ENCODE results near the gene AADACL4.

The AADACL4 gene

DNA sequence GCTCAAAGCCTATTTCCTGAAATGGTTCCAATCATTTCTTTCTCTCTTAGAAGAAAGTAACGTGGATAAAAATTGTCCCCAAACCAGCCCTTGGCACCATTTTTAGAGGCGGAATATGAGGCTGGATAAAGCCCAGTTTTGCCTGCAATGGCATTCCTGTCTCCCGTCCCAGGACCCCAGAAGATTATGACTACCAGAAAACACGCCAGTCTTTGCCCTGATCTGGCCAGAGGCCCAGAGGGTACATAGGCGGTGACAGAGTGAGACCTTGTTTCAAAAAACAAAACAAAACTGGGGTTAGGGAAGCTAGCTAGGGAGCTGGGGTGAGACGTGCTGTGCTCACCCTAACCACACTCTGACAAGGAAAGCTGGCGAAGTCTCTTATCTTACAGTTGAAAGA is at the start of gene AADACL4:
TSS of gene AADACL4 (plus strand) at position 301 of the 400 bp plus-strand sequence. CDS start 462 bp downstream, outside the sequence.
- no peak for DNase-seq

DNA sequence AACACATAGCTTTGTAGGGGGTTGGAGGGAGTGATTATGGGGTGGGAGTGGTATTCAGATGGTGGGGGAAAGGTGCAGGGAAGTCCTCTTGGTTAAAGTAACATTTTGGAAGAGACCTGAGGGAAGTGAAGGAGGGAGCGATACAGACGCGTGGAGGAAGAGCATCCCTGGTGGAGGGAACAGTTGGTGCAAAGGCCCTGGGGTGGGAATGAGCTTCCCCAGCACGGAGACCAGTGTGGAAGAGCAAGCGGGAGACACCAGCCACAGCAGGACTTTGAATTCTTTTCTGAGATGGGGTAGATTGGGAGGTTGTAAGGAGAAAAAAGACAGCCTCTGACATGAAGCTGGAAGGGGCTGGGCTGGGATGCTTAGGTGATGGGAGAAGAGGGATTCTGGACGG is 49.4 kb upstream of the AADACL4 start:
- DNase-seq, result no peak

DNA sequence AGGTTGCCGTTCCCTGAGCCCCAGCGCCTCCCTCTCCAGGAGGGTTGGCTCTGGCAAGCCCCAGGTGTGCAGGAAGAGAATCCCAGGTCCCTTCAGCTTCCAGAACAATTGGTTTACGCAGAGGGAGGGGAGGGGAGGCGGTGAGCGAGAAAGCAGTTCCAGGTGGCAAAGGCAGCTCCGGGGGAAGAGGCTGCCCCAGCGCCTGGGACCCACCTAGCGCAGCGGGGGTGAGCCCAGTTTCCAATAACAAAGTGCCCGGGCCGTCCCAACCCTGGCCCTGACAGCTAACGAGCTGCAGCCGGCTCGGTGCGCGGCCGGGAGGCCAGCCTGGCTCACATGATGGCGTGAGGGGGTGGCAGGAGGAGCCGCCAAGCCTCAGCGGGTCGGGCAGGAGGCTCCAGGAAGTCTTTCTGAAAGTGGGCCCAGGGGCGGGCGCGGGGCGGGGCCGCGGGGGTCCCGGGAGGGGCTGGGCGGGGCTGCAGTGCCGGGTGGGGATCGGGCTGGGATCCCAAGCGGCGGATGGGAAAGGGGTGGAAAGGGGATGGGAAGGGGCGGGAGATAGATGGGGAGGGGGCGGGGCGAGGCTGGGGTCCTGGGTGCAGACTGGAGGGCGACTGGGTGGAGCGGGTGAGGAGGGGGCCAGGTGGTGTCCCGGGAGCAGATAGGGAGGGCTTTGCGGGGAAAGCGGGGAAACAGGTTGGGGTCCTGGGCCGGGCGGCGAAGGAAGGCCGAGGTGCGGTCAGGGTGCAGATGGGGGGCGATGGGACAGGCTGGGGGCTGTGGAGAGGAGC is 48.7 kb upstream of the AADACL4 start:
- no peak for DNase-seq

DNA sequence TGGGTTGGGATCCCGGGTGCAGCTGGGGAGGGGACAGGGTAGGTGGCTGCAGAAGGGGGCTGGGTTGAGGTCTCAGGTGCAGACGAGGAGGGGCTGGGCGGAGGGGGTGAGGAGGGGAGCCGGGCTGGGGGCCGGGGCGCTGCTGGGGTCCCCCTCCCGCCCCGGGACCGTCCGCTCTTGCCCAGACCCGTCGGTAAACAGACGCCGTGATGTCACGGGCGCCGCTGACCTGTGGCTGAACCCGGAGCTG is 48.2 kb upstream of the AADACL4 start:
- DNase-seq, result no peak

DNA sequence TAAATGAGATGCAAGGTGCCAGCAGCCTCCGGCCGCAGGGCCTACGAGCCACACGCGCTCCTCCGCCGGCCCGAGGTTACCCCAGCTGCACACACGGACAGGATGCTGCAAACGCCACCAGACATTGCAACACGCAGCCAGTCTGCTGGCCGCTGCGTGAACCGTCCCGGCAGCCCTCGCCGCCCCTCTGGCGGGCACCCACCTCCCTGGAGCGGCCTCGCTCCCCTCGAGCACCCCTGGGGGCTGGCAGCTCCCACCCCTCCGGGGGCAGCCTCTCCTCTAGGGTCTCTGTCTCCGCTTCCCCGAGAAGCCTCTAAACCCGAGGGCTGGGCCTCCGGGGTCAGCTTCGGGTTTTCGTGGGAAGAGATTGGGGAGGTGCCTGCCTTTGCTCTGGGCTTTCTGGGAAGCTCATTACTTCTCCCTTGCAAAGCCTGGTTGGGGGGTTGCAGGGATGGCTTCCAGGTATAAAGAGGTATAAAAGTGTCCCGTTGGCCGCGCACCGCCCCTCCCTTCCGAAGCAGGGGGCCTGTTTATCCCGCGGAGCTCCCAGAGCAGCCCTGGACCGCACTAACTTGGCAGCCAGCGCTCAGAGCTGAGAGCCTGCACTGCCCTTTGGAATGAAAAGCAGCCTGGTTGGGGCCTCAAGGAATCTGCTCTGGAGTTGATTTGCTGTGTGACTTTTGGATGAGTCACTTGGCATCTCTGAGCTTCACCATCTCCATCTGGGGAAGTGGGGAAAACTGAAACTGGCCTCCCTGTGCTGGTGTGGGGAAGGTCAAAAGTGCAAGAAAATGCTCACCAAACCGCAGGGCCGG is 47.7 kb upstream of the AADACL4 start:
- DNase-seq, result no peak

DNA sequence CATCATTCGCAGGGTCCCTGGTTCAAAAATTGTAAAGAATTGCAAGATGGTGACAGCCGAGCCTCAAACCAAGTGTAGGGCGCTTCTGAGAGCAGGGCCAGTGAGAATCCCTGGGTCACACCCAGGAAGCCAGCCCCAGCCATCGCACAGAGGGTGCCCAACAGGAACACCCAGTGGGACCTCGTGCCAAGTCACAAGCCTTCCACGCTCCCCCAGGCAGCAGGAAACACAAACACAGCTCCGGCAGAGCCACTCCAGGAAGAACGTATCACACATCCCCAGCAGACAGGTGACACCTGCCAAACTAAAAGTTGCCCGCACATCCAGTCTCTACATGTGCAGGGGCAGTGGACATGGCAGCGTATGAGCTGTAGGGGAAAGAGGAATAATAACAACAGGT is 46.1 kb upstream of the AADACL4 start:
- DNase-seq, result no peak

DNA sequence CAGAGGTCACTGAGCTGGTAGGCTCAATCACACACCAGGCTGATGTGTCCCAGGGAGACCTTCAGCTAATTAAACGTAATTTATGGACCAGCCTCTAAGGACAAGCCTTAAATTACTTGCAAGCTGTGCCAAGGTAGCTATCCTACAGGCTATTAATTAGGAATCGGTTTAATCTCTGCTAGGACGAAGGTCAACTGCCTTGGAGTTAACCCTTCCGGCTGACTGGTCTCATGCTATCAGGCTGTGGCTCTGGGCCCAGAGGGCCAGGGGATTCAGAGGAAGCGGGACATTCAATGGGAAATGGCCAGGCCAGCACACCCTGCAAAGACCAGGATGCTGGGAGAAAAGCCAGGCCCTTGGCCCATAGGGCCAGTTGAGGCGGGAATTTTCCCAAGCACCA is 44.9 kb upstream of the AADACL4 start:
- DNase-seq, result no peak

DNA sequence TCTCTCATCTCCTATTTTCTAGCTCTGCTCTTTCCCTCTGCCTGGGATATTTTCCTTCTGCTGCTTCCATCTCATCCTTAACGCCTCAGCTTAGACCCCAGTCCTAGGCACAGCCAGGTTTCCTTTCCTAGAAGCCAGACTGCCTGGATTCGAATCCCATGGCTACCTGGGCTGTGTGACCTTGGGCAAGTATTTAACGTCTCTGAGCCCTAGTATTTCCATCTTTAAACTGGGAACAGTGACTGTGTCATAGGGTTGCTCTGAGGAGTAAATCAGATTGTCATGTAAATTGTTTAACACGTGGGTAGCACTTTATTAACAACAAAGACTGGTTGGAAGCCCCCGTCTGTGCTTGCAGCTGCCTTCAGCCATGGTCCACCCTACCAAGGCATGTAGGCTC is 44.2 kb upstream of the AADACL4 start:
- no peak for DNase-seq

DNA sequence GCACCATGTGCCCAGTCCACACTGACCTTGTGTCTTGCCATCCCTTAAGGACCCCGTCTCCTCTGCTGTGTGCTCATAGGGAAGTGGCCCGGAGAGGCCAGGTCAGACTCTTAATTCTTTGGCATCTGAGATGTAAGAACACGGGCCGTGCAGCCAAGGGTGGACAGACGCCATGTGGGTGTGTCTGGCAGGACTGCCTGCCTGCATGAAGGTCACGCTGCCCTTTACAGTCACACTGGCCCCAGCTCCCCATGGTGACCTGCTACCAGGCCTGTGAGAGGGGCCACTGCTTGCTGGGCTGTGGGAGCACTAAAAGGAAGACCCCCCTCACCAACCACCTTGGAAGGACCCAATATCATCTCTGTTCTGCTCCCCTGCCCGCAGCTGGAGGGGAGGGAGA is 43.5 kb upstream of the AADACL4 start:
- no peak for DNase-seq

DNA sequence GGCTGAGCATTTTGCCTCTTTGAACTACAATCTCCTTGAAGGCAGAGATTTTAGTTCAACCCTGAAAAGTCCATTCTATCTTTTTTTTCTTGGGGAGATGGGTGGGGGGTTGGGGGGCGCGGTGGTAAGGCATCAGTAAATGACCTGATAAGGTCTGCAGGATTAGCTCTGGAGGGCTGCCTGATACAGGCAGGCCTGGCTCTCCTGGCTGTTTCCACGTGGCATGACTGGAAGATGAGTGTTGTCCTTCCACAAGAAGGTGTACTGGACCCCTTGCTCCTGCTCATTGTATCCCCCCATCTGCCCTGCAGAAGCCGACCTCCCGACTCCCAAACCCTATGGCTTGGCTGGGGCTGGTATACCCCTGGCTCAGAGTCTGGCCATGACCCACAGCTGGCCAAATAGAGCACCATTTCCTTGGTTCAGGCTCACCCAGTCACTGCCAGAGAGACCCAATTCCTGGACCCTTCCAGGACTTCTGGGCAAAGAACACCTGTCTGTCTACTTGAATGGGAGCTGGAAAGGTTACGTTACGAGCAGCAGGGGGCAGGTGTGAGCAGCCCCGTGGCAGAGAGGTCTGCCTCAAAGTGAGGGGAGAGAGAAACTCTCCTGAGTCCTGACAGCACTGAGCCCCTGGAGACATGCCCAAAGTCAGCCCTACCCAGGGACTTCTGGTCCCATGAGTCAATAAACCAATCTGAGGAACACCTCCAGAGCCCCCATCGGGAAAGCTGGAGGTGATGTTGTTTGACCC is 42.8 kb upstream of the AADACL4 start:
- DNase-seq, result peak; percentile 40

DNA sequence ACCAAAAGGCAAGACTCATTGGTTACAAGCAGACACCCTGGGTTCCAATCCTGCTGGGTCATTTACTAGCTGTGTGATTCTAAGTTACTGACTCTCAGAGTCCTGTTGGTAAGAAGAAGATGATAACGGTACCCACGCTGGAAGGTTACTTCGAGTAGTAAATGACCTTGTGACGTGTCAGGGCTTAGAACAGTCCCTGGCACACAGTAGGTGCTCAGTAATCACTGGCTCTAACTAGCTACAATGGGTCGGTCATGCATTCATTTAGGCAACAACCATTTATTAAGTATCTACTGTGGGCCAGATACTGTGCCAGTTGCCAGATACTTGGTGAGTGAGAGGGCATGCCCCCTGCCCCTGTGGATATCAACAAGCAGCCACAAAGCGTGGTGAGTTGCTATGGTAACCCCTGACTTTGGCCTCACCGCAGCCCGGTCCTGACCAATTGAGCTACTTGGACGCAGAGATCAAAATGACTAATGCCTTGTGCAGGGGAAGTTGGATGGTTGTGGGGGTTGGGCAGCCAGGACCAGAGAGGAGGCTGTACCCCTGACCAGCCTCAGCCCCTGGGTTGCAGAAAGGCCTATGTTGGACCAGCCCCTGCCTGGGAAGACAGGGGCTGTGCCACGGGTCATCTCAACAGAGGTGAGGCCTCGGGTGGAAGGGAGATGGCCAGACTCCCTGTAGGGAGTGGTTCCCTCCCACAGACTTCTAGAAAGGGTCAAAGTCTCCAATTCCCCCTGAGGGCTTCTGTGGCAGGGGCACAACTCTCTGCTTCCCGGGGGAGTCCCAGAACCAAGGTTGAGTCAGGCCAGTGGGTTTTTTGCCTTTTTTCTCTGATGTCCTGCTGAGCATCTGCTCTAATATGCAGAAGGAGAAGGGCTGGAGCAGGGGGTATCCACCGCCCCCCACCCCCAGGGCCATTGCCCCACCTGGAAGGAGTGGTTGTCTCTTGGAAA is 41.9 kb upstream of the AADACL4 start:
- DNase-seq, result no peak

DNA sequence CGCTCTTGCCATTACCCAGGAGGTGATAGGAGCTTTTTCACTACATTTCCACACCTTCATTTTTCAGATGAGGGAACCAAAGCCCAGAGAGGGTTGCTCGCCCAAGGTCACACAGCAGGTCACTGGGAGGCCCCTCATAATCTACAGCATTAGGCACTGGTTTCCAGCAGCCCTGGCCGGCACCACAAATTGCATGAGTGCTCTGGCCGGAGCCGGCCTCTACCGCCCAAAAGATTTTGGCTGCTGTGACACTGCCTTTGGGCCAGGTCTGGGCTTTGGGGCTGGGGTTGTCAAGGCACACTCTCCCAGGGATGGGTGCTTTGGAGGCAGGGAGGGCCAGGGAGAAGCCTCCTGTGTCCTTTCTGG is 41.2 kb upstream of the AADACL4 start:
- no peak for DNase-seq

DNA sequence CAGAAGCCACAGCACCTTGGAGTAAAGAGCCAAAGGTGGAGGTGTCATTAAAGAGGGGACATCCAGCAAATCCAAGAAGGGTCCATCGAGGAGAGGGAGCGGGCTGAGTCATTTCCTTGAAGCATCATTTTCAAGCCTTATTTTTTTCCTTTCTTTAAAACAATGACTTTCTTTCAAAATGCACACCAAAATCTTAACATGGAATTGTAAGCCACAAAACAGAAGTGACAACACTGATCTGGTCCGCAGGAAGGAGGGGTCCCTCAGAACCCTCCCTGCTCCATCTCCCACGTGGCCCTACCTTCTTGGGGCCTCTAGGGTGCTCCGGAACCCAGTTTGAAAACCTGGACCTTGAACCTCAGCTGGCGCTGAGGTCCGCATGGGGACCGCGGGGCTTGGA is 40.7 kb upstream of the AADACL4 start:
- no peak for DNase-seq

DNA sequence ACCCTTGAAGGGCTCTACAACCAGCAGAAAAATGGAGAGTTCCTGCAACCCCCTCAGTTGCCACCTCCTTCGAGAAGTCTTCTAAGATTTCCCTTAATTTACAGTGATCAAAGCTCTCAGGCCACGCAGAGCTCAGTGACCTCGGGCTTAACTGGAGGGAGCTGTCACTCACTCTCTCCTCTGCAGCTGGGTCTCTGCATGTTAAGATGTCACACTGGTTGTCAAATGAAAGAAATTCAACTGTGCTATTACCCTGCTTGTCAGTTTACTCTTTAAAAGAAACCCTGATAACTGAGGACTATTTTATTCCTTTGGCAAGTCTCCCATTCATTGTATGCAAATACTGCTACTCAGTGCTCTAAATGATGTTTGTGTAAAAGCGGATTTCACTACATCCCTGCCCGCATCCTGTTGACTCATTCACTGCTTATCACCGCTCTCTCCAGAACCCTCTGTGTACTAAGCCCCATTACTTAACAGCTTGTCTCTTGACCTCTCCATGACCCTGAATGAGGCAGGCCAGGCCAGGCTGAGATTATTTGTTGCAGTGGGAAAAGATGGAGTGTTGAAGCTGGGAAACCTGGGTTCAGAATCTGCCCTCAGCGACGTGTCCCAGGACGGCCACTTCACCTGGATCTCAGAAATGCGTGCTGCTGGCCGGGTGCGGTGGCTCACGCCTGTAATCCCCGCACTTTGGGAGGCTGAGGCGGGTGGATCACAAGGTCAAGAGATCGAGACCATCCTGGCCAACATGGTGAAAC is 39.6 kb upstream of the AADACL4 start:
- peak; percentile 53 for DNase-seq

DNA sequence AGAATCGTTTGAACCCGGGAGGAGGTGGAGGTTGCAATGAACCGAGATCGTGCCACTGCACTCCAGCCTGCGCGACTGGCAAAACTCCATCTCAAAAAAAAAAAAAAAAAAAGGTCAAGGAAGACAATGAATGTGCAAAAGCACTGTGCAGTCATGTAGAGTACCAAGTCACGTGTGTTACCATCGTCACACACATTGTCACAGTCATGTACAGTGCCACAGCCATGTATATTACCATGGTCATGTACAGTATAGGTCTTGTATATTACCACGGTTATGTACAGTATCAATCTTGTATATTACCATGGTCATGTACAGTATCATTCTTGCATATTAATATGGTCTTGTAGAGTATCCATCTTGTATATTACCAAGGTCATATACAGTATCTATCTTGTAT is 38.9 kb upstream of the AADACL4 start:
- DNase-seq, result no peak

DNA sequence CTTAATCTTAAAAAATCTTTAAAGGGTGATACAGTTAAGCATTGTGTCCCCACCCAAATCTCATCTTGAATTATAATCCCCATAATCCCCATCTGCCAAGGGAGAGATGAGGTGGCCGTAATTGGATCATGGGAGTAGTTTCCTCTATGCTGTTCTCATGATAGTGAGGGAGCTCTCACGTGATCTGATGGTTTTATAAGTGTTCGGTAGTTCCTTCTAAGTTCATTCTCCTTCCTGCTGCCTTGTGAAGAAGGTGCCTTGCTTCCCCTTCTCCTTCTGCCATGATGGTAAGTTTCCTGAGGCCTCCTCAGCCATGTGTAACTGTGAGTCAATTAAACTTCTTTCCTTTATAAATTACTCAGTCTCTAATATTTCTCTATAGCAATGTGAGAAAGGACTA is 36.6 kb upstream of the AADACL4 start:
- no peak for DNase-seq

DNA sequence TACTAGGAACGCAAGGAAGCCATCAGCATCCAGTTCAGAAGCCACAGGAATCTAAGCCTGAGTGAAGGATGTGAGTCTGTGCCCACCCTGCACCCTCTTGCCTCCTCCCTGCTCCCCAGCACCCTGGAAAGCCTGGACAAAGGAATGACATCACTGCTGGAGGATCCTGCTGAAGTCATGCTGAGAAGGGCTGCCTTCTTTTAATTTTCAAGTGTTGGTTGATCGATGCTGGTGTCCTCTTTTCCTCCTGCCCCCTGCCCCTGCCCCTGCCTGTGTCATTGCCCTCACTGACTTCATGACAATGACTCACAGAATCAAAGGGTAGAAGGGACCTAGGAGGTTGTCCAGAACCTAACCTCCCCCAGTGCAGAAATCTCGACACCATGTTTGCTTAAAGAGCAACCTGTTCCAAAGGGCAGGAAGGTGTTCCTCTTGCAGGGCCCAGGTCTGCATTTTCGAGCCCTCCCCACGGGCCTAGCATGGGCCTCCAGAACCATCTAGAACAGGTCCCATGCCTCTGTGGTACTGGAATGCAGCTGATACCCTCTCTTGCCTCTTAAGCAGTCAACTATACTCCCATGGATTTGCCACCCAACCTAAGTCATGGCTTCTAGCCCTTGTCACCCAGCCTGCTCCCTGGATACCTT is 35.5 kb upstream of the AADACL4 start:
- DNase-seq, result no peak

DNA sequence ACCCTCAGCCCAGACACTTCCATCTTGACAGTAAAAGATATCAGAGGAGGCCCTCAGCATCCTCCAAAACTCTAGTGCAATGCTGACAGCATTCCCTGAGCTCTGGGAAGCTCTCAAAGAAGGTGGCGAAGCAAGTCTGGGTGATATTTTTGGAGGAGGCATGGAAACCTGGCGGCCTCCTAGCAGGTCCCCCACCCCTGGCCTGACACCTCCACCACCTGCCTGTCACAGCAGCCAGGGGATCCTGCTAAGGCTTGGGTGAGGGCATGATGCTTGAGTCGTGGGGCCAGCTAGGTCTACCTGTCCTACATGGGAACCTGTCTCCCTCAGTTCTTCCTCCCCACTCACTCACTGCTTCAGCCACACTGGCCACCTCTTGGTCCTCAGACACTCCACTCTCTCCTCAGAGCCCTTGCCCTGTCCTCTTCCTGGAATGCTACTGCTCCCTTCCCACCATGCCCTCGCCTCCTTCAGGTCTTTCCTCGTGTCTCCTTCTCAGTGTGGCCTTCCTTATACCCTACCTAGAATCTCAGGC is 34.3 kb upstream of the AADACL4 start:
- no peak for DNase-seq

DNA sequence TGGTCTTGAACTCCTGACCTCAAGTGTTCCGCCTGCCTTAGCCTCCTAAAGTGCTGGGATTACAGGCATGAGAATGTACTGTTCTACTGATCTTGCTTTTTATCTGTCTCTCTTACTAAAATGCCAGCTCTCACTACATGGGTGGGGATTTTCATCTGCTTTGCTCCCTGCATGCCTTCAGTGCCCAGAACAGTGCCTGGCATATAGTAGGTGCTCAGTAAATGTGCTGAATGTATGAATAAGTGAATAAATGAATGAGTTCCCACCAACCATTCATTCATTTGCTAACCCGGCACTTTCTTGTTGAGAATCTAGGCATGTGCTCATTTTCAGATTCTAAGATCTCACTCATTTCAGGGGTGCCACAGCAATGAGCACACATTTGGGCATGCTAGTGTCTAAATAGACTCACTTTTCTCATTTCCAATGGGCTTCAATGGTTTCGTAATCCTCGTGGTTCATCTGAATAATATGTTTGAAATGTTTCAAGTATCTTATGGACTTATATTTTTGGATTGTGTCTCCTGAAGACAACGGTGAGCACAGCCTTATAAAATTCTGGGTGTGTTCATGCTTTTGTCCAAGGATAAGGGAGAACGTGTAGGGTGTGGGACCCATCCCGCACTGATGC is 33.5 kb upstream of the AADACL4 start:
- no peak for DNase-seq

DNA sequence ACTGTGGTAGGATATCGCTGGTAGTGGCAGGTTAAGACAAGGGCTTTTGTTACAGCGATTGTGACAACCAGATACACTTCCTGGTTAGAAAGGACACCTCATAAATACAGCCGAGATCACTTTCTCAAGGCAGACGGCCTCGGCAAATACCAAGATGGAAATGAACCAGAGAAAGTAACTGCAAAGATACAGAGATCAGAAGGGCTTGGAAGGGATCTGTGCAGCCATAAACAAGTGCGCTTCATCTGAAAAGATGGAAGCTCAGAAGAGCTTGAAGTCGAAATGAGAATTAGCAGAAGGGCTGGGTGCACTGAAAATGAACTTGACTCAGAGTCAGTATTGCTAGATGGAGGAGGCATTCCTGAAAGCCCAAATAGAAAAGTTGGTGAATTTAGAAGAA is 32.9 kb upstream of the AADACL4 start:
- DNase-seq, result no peak

DNA sequence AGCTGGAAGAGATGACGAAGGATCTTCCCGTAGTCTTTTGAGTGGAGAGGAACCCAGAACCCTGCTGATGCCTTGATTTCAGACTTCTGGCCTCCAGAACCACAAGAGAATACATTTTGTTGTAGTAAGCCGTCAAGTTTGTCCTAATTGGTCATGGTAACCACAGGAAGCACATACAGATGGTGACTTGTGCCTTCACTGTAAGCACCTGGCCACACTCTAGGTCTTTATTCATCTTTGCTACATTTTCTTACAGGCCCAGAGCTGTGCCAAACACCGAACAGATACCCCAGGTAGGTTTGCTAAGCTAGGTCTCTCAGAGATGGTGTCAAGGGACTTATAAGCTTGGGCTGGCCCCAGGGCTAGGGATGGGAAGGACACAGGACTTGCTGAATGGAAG is 30.7 kb upstream of the AADACL4 start:
- no peak for DNase-seq
